ENCODE measurements around the gene GALNT6.
"Not testable (repeated sequence)": the region's sequence is repeated elsewhere in the genome, so short reads cannot be mapped to it uniquely, and the experiment has no call there.

The GALNT6 gene

GRCh38 chr12:51322452-51322851 lies 68.8 kb downstream of the GALNT6 start:
- DNase-seq (ENCODE audit: low spot score), result no peak

GRCh38 chr12:51321882-51322281 lies 69.3 kb downstream of the GALNT6 start:
- no peak for DNase-seq (ENCODE audit: low spot score)

- no peak for DNase-seq (ENCODE audit: low spot score)
Measured at GRCh38 chr12:51320695-51321320, 70.4 kb downstream of the GALNT6 start.

- no peak for DNase-seq (ENCODE audit: low spot score)
Measured at GRCh38 chr12:51320311-51320694, 70.9 kb downstream of the GALNT6 start.

GRCh38 chr12:51318846-51319599 lies 72.2 kb downstream of the GALNT6 start:
- no peak for DNase-seq (ENCODE audit: low spot score)

- not testable (repeated sequence) for DNase-seq (ENCODE audit: low spot score)
Measured at GRCh38 chr12:51318057-51318806, 73.0 kb downstream of the GALNT6 start.

- DNase-seq (ENCODE audit: low spot score), result no peak
Measured at GRCh38 chr12:51311389-51311788, 79.8 kb downstream of the GALNT6 start.

- peak; percentile 26 for DNase-seq (ENCODE audit: low spot score)
Measured at GRCh38 chr12:51307655-51308593, 83.3 kb downstream of the GALNT6 start.

GRCh38 chr12:51306507-51306906 lies 84.7 kb downstream of the GALNT6 start:
- DNase-seq (ENCODE audit: low spot score), result no peak

Data from RKO (cell line).